GM21529 (cell line): ENCODE data around the gene NDUFB6.
A peak's percentile ranks its signal among the peaks of the same experiment; 100 is the strongest.
"Not testable (repeated sequence)": the region's sequence is repeated elsewhere in the genome, so short reads cannot be mapped to it uniquely, and the experiment has no call there.

ENCODE experiments used
- ATAC-seq: cut with Tn5 transposase; IDR thresholded peaks from one replicate; pipeline ENCODE4 v1.9.1; 2021; ENCODE audit not compliant: unreplicated experiment

NDUFB6 gene

DNA sequence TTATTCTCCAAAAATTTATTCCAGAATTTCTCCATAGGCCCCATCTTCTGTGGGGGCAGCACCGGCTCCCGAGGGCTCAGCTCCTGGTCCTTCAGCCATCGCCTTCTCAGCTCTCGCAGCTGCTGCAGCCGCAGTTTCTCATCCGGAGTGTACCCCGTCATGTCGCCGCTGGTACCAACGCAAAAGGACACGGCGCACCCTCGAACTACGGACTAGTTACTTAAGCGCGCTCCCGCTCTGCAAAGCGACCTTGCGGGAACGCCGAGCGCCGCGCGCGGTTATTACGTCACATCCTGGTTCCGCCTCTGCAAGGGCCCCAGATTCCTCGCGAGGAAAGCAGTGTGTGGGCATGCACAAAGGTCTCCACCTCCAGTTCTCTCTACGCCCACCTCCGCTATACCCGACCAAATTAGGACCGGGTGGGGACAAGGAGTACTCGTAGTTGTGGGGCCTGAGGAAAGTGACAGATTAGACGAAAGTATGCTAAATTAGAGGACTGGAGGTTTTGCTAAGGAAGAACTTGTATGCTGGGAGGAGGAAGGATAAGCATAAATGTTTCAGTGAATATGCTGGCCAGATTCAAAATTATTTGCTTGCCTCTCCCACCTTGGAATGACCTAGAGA, at the start of gene NDUFB6:
Gene NDUFB6, minus strand, starts transcription at position 260 of the 624 bp plus-strand sequence. Its CDS starts 99 bp downstream, at position 161.
- peak; percentile 80 for ATAC-seq

DNA sequence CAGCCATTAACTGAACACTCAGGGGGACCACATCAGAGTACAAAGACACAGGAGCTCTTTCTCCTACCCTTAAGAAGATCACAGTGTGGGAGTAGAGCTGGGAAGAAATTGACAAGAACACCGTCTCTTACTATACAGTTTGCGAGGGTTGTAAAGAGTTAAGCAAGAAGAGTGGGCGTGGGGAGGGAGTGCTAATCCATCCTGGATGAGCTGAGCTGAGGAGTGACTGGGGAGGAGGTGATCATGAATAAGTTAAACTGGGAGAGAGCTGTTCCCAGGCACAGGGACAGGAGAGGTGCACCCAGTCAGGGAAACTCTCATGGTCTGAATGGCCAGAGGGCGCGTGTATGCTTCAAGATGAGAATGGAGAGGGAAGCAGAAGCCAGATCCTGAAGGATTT, 45.3 kb upstream of the NDUFB6 start:
- no peak for ATAC-seq

DNA sequence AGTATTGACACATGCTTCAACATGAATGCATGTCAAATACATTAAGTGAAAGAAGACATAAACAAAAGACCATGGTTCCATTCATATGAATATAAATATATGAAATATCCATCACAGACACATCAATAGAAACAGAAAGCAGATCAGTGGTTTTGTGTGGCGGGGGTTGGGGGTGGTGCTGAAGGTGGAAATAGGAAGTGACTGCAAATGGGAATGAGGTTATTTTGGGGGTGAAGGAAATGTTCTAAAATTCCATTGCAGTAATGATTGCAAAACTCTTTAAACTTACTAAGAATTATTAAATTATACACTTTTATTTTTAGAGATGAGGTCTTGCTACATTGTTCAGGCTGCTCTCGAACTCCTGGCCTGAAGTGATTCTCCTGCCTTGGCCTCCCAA, 33.9 kb upstream of the NDUFB6 start:
- ATAC-seq = no peak

DNA sequence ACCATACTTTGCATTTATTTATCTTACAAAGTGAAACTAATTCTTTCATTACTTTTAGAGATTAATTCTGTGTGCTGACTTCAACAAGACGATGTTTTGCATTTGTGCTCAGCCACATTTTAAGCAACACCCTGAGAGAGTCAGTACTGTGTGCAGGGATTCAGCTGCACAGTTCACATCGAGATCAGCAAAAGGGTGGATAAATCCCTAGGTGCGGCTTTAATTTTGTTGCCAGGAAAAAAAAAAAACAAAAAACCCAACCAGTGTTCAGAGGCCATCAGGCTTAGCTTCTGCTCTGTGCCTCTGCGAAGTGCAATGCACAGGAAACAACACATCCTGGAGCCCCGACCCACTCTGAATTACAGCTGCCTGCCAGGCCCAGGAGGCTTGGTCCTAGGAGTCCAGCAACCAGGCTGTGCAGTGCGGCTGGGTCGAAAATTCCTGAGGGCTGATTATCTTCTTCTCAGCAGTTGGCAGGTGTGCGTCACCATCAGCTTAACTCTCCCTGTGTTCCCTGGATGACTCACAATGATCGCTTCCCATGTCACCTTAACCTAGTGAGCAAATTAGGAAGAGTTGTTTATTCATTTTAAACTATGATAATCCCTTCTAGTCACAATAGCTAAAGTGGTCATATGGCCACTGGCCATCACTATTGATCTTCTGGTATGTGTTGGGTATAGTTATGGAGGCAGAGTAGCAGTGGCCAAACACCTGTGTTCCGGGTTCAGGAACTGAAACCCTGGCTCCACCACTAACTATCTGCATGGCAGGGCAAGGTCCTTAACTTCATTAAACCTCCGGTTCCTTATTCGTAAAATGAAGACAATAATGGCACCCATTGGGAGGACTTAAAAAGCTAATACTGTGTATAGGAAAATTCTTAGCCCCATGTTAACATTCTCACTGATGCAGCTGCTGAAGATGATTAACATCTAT, 31.2 kb upstream of the NDUFB6 start:
- ATAC-seq = peak; percentile 64

DNA sequence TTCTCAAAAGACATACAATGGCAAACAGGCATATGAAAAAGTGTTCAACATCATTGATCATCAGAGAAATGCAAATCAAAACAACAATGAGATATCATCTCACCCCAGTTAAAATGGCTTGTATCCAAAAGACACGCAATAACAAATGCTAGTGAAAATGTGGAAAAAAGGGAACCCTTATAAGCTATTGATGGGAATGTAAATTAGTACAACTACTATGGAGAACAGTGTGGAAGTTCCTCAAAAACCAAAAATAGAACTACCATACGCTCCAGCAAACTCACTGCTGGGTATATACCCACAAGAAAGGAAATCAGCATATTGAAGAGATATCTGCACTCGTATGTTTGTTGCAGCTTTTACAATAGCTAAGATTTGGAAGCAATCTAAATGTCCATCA, 26.1 kb upstream of the NDUFB6 start:
- not testable (repeated sequence) for ATAC-seq

DNA sequence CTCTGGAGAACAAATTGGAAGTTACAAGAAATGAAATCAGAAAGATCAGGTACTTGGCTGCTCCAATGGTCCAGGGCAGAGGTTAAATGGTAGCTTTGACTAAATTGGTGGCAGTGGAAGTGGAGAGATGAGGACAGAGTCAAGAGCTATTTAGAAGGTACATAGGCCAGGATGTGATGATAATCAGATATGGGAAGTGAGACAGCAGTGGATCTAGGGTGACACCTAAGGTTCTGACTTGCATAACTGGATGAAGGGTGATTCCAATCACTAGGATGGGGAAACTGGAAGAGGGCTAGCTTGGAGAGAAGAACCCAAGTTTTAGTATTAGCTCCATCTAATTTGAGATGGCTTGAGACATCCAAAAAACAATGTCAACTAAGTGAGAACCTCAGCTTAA, 24.0 kb upstream of the NDUFB6 start:
- ATAC-seq = no peak

DNA sequence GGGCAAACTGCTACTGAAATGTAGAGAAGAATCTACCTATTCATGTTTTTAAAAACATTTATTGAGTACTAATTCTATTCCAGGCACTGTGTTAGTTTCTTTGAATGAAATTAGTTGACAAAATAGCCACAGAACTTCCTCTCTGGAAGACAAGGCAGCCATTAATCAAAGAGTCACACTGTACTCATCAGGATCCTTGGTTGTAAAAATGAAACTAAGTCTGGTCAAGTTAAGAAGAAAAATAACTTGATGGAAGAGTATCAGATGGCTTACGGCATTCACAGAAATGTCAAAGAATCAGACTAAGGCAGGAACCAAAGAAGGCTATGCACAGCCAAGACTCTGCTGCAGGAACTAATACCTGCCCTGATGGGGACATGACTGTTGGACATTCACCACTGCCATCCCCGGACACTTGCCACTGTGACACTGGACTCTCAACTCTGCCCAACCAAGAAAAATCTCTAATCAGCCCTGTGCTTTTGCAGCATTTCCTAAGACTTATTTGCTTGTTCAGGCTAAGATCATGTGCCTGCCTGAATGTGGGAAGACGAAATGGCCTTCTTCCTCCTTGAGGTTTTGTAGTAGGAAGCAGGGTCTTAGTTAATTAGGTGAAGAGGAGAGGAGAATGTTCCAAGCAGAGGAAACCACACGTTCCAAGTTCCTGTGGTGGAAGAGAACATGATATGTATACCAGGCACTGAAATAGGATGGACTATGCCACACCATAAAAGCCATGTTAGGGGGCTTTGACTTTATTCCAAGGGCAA, 23.3 kb upstream of the NDUFB6 start:
- ATAC-seq = no peak

DNA sequence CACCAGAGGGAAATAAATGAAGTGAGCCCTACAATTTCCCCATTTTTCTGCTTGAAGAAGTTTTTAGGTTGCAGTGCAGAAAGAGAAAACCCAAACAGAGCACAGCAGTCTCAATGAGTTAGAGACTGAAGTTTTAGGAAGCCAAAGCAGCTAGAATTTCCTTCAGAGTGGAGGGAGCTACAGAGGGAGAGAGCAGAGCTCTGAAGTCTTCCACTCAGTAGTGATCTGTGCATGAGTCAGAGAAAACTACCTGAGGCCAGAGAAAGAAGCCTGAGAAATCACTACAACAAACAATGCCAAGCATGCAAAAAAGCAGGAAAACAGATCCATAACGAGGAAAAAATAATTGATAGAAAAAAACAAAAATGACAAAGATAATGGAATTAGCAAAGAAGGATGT, 17.9 kb upstream of the NDUFB6 start:
- no peak for ATAC-seq

DNA sequence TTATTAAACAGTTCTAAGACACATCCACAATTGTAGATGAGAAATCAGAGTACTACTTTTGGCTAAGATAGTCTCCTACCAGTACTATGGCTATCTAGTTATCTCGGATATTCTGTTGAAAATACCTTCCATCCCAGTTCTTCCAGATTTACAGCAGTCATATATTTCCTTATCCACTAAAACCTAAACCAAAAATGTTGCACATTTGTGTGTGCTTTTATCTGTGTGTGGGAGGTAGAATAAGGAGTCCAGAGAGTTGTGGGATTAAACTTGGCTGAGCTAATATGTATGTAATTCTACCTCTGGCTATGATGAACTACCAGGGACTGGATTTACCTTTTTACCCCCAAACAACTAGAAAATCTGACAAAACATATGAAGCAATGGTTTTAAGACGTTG, 17.5 kb upstream of the NDUFB6 start:
- ATAC-seq = no peak

DNA sequence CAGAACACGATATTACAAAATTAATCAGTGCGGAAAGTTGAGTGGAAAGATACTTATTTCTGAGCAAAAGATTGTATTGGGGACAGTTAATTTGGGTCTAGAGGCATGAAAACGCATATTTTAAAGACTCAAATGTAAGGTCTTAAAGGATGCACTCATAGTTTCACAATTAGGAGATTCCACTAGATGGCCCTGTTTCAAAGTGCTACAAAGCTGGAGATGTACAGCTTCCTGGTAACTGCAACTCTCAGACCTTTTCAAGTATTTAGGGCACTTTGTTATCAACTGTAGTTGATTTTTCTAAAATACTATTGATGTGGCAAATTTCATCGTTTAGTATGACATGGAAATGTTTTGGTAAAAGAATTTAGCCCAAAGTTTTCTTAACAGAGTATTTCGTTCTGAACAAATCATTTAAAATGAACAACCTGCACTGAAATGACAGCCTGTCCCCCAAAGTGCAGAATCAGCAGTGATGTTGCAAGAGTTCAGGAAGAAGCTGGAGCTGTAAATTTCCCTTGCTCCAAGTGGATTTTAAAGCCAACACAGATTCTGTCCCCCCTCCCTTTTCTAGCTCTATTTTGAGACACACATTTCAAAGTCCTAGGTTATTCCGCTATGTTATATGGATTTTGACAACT, 16.2 kb upstream of the NDUFB6 start:
- ATAC-seq = peak; percentile 67

DNA sequence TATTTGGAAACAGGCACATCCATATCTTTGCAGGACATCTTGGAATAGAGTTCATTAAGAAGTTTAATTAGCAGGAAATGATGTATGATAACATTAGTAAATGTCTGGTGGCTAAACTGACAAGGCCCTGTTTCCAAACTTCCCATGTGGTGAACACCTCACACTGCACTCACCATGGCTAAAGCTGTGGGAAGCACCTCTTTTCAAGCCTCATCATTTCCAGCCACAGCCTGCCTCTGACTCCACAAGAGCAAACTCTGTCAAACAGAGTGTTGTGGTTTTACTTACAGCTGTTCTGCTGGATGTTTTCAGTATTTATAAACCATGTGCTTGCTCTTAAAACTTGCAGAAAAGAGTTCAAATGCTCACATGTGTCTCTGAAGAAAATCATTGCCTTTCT, 14.9 kb upstream of the NDUFB6 start:
- ATAC-seq = peak; percentile 58

DNA sequence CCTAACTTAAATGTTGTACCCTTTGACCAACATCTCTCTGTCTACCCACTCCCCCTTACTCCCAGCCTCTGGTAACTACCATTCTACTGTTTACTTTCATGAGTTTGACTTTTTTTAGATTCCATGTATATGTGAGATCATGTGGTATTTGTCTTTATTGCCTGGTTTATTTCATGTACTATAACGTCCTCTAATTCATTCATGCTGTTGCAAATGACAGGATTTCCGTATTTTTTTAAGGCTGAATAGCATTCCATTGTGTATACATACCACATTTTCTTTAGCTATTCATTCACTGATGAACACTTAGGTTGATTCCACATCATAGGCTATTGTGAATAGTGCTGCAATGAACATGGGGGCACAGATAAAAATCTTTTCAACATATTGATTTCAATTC, 11.8 kb upstream of the NDUFB6 start:
- no peak for ATAC-seq

DNA sequence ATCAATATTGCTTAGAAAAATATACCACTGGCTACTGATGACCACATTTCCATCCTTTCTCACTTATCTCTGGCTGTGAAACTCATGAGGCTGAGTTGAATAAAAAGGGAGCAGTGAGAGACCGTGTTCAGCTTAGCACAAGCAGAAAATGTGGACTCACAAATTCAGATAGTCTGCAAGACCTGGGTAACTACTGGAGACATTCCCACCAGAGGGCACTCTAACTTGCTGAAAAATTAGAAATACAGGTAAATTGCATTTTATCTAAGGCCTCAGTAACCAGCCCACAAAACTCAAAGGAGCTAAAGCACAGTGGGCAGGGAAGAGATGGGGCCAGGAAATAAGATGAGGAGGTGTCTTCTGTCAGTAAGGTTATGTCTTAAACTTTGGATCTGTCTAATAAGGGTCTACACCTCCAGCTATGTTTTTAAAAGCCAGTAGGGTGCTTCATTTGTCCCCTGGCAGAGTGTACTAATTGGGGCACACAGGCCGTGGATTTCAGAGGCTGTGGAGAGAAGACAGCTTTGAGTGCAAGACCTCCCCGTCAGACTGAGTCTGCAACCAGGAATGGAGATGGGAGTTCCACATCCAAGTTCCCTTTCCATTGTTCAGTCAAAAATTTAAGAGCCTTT, 8.7 kb upstream of the NDUFB6 start:
- no peak for ATAC-seq

DNA sequence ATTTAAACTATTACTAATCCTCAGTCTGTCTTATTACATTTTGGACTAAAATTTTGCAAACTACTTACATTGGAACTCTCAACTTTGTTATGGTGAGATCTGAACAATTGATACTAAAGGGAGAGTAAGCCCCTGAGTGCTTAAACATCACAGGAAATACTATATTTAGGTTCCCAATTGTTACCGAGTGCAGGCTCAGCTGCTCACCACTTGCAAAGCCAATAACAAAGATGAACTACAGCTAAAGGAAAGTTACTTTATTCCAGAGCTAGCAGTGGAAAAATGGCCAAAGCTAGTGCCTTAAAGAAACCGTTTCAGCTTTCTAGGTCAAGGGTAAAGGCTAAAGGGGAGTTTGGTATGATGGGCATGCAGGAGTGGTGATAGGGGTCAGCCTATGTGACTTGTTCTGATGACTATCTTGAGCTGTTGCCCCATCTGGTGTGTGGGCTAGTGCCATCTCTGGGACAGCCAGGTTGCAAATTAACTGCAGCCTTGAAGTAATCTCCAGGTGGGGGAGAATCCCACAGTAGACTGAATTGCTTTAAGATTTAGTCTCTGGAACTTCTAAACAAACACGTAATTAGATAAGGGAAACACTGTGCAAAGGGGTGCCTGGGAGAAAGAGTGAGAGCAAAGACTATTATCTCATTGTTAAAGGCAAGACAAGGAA, 7.8 kb upstream of the NDUFB6 start:
- no peak for ATAC-seq

DNA sequence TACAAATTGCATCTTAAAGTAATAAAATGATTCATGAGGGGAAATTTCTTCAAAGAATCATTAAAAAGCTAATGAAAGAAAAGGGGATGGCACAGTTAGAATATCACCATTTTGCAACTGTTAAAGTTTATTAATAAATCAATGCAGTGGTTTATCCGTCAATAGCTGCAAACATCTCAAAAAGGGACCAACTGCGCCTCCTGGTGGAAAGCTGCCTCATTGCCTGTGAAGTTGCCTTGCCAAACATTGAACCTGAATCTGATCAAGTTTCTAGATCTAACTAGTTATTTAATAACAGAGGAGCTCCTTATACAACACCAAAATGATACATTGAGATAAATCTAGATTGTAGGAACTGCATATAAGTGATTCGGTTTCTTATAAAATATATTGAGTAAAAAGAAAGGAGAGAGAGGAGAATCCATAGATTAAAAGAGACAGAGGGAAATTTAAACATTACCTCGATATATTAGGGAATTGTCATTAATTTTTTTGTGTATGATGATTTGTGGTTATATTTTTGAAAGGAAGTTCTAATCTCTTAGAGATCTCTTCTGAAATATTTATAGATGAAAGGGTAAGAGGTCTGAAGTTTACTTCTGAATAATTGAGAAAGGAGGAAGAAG, 6.9 kb upstream of the NDUFB6 start:
- peak; percentile 49 for ATAC-seq

DNA sequence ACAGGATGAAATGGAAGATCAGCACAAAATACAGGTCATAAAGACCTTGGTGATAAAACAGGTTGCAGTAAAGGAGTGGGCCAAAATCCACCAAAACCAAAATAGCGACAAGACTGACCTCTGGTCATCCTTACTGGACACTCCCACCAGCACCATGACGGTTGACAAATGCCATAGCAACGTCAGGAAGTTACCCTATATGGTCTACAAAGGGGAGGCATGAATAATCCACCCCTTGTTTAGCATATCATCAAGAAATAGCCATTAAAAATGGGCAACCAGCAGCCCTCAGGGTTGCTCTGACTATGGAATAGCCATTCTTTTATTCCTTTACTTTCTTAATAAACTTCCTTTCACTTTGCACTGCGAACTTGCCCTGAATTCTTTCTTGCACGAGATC, 6.0 kb upstream of the NDUFB6 start:
- ATAC-seq = no peak

DNA sequence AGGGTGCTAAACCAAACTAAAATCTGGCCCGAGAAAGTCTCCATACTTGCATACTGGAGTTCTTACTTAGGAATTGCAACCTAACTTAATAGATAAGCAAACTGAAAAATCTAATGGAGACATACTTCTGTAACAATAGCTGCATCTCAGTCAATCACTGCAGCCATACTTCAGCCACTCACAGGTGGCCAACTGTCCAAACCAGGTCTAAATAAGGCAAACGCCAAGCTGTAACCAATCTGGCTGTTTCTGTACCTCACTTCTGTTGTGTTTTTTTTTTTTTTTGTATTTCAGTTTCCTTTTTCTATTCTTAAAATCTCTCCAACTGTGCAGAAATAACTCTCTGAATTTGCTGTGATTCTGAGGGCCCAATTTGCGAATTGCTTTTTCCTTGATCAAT, 4.4 kb upstream of the NDUFB6 start:
- peak; percentile 32 for ATAC-seq

DNA sequence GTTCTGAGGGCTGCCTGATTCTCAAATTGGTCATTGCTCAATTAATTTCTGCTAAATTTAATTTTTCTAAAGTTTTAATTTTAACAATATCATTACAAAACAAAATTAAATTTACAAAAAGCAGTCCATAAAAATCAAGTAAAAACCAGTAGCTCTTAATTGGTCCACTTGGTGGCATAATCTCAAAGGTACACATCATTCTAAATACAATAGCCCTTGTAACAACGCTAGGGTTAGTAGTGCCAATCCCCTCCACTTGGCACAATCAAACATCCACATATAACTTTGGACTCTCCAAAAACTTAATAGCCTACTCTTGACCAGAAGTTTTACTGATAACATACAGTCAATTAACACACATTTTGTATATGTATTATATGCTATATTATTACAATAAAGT, 1.9 kb upstream of the NDUFB6 start:
- no peak for ATAC-seq

DNA sequence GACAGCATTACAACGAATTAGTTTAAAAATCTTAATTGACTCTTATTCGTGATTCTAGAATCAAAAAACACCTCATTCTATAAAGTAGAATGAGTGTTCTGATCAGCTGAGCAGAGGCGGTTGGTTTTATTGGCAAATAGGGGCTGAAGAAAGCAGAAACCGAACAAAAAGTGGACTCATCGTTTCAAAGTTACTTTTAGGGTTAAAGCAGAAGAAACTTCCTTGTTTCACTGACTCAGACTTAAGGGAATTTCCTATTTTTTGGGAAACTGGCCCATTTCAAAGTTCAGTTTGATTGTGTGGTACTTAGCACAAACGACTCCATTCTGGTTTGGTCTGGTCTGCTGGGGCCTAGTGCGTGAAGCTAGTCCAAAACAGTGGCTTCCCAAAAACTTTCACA, 862 bp upstream of the NDUFB6 start:
- no peak for ATAC-seq
